ENCODE measurements around the gene CENPS.

DNA sequence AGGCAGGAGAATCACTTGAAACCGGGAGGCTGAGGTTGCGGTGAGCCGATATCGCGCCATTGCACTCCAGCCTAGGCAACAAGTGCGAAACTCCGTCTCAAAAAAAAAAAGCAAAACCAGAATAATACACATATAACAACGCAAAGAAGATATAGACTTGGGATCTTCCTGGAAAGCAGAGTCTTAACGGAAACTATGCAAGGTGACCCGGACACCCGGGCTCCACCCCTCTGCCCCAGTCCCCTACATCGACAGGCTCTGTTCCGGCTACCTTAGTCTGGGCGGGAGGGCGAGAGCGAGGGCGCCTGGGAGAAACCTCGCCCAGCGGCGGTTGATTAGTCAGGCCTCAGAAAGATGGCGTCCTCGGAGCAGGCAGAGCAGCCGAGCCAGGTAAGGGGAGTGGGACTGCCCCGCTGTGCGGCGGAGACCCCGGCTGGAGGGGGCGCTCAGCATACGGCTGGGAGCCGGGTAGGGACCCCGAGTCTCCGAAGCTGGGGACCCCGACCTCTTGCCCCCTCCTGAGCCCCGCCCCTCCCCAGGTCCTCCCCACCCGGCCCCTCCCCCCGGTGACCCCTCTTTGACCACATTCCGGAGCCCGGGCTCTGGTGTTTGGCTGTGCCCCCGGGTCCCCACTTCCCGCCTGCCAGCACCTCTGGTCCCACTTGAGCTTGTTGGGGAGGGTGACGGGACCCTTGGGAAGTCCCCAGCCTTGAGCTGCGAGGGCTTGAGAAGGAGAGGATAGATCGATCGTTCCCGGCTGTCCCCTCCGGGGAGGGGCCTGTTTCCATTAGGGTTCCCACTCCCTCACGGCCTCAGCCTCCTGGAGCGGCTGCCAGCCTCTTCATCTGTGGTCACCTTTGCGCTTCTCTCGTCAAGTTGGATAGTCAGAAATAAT is 44.6 kb downstream of the CENPS start, which contains the start of gene PEX14:
- TF ChIP-seq FOXM1 (IDR thresholded peaks at IDR 0.05; ENCODE audit: borderline replicate concordance) (no peak), CTBP1 (IDR thresholded peaks at IDR 0.05; ENCODE audit: borderline replicate concordance) (no peak), TARDBP (IDR thresholded peaks at IDR 0.05) (no peak), HDGF (IDR thresholded peaks at IDR 0.05; ENCODE audit: borderline replicate concordance) (no peak), BHLHE40 (IDR thresholded peaks at IDR 0.05; ENCODE audit: borderline replicate concordance) (no peak)
- TF ChIP-seq, protein P1, sequence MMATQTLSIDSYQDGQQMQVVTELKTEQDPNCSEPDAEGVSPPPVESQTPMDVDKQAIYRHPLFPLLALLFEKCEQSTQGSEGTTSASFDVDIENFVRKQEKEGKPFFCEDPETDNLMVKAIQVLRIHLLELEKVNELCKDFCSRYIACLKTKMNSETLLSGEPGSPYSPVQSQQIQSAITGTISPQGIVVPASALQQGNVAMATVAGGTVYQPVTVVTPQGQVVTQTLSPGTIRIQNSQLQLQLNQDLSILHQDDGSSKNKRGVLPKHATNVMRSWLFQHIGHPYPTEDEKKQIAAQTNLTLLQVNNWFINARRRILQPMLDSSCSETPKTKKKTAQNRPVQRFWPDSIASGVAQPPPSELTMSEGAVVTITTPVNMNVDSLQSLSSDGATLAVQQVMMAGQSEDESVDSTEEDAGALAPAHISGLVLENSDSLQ (IDR thresholded peaks at IDR 0.05), result no peak
